ENCODE measurements around the gene SSTR3.

DNA sequence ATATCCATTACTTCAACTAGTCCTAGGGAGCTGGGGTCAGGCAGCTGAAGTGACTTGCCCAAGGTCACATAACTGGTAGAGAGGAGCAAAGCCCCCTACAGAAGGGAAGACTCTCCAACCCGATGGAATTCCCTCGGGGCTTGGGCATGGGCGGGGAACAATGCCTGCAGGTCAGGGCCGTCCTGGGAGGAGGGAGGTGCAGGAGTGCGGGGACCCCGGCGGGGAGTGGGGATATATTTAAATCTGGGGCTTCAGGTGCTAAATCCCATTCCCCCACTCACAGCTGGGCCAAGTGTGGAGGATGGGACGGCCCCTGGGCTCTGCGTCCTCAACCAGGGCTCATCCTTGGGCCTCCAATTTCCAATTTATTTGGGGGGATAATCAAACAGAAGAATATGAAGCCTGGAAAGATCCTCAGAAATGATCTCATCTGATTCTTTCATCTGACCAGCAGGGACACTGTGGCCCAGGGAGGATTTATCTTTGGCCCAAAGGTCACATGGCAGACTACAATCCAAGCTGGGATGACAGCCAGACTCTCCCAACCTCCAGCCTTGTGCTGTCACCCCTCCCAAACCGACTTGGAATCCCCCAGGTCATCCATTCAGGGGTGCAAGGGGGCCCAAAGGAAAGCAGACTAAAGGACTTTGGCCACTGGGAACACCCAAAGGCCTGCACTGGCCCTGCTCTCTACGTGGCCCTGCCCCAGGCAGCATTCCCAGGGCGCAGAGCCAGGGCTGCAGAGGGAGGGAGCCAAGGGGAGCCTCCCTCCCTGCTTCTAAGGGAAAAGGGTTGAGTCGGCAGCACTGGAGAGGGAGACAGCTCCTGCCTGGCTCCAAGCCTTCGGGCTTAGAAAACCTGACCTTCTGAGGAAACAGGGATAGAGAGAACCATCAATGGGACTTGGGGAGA, 15.5 kb downstream of the SSTR3 start:
- no peak for TF ChIP-seq ESRRA (CRISPR knock-in tag; IDR thresholded peaks at IDR 0.05; ENCODE audit: borderline replicate concordance)
- TF ChIP-seq SP1 (CRISPR knock-in tag; conservative IDR thresholded peaks at IDR 0.05) = no peak
- no peak for TF ChIP-seq ZNF317 (CRISPR knock-in tag; IDR thresholded peaks at IDR 0.05; ENCODE audit: borderline replicate concordance, low read depth)
- TF ChIP-seq NFE2L1 (CRISPR knock-in tag; IDR thresholded peaks at IDR 0.05) = no peak
- TF ChIP-seq CTCF (IDR thresholded peaks at IDR 0.05) = no peak
- TF ChIP-seq ZSCAN18 (CRISPR knock-in tag; IDR thresholded peaks at IDR 0.05) = no peak
- TF ChIP-seq, protein P1, sequence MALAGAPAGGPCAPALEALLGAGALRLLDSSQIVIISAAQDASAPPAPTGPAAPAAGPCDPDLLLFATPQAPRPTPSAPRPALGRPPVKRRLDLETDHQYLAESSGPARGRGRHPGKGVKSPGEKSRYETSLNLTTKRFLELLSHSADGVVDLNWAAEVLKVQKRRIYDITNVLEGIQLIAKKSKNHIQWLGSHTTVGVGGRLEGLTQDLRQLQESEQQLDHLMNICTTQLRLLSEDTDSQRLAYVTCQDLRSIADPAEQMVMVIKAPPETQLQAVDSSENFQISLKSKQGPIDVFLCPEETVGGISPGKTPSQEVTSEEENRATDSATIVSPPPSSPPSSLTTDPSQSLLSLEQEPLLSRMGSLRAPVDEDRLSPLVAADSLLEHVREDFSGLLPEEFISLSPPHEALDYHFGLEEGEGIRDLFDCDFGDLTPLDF (CRISPR knock-in tag; IDR thresholded peaks at IDR 0.05) = no peak
- no peak for TF ChIP-seq CREB1 (CRISPR knock-in tag; IDR thresholded peaks at IDR 0.05)
- no peak for TF ChIP-seq MAX (CRISPR knock-in tag; IDR thresholded peaks at IDR 0.05)

All from WTC11 (cell line).